ENCODE results near the gene NKX2-2.

DNA sequence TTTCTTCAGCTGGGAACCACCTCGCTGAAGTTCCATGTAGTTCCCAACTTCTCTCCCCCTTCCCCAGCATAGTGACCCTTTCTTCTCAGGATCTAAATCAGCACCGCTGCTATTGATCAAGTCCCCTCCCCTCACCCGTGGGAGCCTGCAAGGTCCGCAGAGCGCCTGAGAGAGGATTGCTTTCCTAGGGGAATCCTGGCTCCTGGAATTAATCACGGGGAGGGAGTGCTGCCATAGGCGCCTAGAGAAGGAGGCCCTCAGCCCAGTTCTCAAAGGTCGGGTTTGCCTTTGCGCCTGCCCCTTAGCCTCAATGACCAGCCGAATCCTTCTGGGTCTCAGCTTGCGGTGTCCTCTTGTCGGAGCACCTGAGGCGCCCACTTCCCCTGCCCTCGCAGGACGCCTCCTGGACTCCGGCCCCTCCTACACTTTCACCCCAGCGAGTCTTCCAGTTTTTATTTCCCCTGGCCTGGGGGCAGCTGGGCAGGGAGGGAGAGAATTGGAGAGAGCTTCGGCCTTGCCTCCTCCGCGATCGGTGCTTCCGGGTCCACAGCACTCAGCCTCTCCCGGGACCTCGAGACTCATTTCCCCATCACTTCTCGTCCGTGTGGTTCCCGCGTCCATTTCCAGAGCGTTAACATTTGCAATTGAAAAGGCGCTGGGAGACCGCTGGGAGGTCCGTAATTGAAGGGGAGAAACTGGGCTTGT is 3.1 kb upstream of the NKX2-2 start:
- TF ChIP-seq POLR2AphosphoS5 (IDR thresholded peaks at IDR 0.05; ENCODE audit: borderline replicate concordance, low read depth, low read length): no peak
- no peak for TF ChIP-seq EZH2 (IDR thresholded peaks at IDR 0.05)

Data from SK-N-MC (cell line).